ENCODE measurements around the gene OR1F1.
"Not testable (repeated sequence)": the region's sequence is repeated elsewhere in the genome, so short reads cannot be mapped to it uniquely, and the experiment has no call there.

Gene OR1F1

GRCh38 chr16:3187798-3188674, at the start of gene OR1F1:
OR1F1 (plus strand) TSS chr16:3188204.
- no peak within 1 kb of the TSS for H3K27ac ChIP-seq (ENCODE audit: low read length)
- no peaks in the 10 kb centered on the region for H3K36me3 ChIP-seq (ENCODE audit: control insufficient read depth in 1 of 2, insufficient read depth in 2 of 2, low read length in 2 of 2)
- H3K4me1 ChIP-seq (ENCODE audit: control insufficient read depth in 1 of 2, insufficient read depth in 2 of 2, low read length in 2 of 2) = peaks cover 0 to 26% of the 10 kb centered on the region in 2 donors
- H3K27me3 ChIP-seq (ENCODE audit: low read depth, low read length) = peaks cover 71% of the 10 kb centered on the region
- no peaks in the 10 kb centered on the region for H3K9me3 ChIP-seq (ENCODE audit: control insufficient read depth in 1 of 2, low read length in 2 of 2)
- peak within 1 kb of the TSS in 1 of 2 donors; percentile 35 for H3K4me3 ChIP-seq (ENCODE audit: low read depth in 1 of 2, low read length in 2 of 2)

- no peak overlapping the region for H3K4me3 ChIP-seq (ENCODE audit: low read depth in 1 of 2, low read length in 2 of 2)
- peaks cover 0 to 50% of the 10 kb centered on the region in 2 donors for H3K36me3 ChIP-seq (ENCODE audit: control insufficient read depth in 1 of 2, insufficient read depth in 2 of 2, low read length in 2 of 2)
- H3K9me3 ChIP-seq (ENCODE audit: control insufficient read depth in 1 of 2, low read length in 2 of 2) = no peaks in the 10 kb centered on the region
- no peaks in the 10 kb centered on the region for H3K27me3 ChIP-seq (ENCODE audit: low read depth, low read length)
- H3K27ac ChIP-seq (ENCODE audit: low read length) = no peak overlapping the region
- peaks cover 4 to 14% of the 10 kb centered on the region in 2 donors for H3K4me1 ChIP-seq (ENCODE audit: control insufficient read depth in 1 of 2, insufficient read depth in 2 of 2, low read length in 2 of 2)
Measured at GRCh38 chr16:3138342-3138741, 49.7 kb upstream of the OR1F1 start.

- Histone ChIP-seq H3K4me1 (ENCODE audit: control insufficient read depth in 1 of 2, insufficient read depth in 2 of 2, low read length in 2 of 2) (peaks cover 4 to 10% of the 10 kb centered on the region in 2 donors), H3K27ac (ENCODE audit: low read length) (no peak overlapping the region), H3K27me3 (ENCODE audit: low read depth, low read length) (no peaks in the 10 kb centered on the region), H3K9me3 (ENCODE audit: control insufficient read depth in 1 of 2, low read length in 2 of 2) (no peaks in the 10 kb centered on the region), H3K36me3 (ENCODE audit: control insufficient read depth in 1 of 2, insufficient read depth in 2 of 2, low read length in 2 of 2) (peaks cover 0 to 50% of the 10 kb centered on the region in 2 donors), H3K4me3 (ENCODE audit: low read depth in 1 of 2, low read length in 2 of 2) (no peak overlapping the region)
Measured at GRCh38 chr16:3138823-3139426, 49.1 kb upstream of the OR1F1 start.

- peaks cover 0 to 50% of the 10 kb centered on the region in 2 donors for H3K36me3 ChIP-seq (ENCODE audit: control insufficient read depth in 1 of 2, insufficient read depth in 2 of 2, low read length in 2 of 2)
- H3K4me3 ChIP-seq (ENCODE audit: low read depth in 1 of 2, low read length in 2 of 2); H3K4me1 ChIP-seq (ENCODE audit: control insufficient read depth in 1 of 2, insufficient read depth in 2 of 2, low read length in 2 of 2); H3K27ac ChIP-seq (ENCODE audit: low read length); H3K9me3 ChIP-seq (ENCODE audit: control insufficient read depth in 1 of 2, low read length in 2 of 2); H3K27me3 ChIP-seq (ENCODE audit: low read depth, low read length): not testable (repeated sequence)
Measured at GRCh38 chr16:3139561-3139960, 48.4 kb upstream of the OR1F1 start.

DNA sequence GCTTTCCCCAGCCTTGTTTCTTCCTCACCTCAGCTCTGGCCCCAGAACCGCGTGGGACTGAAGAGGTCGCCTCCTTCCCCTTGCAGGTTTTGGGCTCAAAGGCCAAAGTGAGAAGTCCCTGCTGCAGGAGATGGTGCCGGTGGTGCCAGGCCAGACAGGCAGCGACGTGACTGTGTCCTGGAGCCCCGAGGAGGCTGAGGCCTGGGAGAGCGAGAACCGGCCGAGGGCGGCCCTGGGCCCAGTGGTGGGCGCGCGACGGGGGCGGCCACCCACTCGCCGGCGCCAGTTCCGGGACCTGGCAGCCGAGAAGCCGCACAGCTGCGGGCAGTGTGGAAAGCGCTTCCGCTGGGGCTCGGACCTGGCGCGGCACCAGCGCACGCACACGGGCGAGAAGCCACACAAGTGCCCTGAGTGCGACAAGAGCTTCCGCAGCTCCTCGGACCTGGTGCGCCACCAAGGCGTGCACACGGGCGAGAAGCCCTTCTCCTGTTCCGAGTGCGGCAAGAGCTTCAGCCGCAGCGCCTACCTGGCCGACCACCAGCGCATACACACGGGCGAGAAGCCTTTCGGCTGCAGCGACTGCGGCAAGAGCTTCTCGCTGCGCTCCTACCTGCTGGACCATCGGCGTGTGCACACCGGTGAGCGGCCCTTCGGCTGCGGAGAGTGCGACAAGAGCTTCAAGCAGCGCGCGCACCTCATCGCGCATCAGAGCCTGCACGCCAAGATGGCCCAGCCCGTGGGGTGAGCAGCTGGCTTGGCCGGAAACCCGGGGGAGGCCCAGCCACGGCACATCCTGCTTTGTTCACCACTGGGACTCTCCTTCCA, 47.2 kb upstream of the OR1F1 start:
- Histone ChIP-seq H3K4me3 (ENCODE audit: low read depth in 1 of 2, low read length in 2 of 2) (no peak overlapping the region), H3K27me3 (ENCODE audit: low read depth, low read length) (no peaks in the 10 kb centered on the region), H3K4me1 (ENCODE audit: control insufficient read depth in 1 of 2, insufficient read depth in 2 of 2, low read length in 2 of 2) (peaks cover 4 to 5% of the 10 kb centered on the region in 2 donors), H3K36me3 (ENCODE audit: control insufficient read depth in 1 of 2, insufficient read depth in 2 of 2, low read length in 2 of 2) (peaks cover 0 to 50% of the 10 kb centered on the region in 2 donors), H3K9me3 (ENCODE audit: control insufficient read depth in 1 of 2, low read length in 2 of 2) (no peaks in the 10 kb centered on the region), H3K27ac (ENCODE audit: low read length) (no peak overlapping the region)

DNA sequence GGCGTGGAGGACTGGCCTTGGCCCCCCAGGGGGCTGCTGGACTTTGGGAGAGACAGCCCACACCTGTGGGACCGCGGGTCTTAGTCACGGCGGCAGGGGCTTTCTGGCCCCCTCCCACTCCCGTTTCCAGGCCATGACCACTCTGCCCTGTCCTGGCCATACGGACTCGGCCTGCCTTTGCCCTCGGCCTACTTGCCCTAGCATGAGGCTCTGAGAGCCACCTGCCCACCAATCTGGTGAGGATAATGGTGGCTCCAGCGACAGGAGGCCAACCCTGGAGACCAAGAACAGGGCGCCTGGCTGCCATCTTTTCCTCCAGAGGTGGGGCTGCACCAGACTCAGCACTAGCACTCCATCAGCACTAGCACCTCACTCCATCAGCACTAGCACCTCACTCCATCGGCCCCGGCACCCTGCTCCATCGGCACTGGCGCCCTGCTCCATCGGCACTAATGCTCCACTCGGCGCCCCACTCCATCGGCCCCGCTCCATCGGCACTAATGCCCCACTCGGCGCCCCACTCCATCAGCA, 46.2 kb upstream of the OR1F1 start:
- Histone ChIP-seq H3K9me3 (ENCODE audit: control insufficient read depth in 1 of 2, low read length in 2 of 2) (no peaks in the 10 kb centered on the region), H3K36me3 (ENCODE audit: control insufficient read depth in 1 of 2, insufficient read depth in 2 of 2, low read length in 2 of 2) (peaks cover 0 to 50% of the 10 kb centered on the region in 2 donors), H3K27me3 (ENCODE audit: low read depth, low read length) (no peaks in the 10 kb centered on the region), H3K4me1 (ENCODE audit: control insufficient read depth in 1 of 2, insufficient read depth in 2 of 2, low read length in 2 of 2) (no peaks in the 10 kb centered on the region), H3K27ac (ENCODE audit: low read length) (no peak overlapping the region), H3K4me3 (ENCODE audit: low read depth in 1 of 2, low read length in 2 of 2) (no peak overlapping the region)

DNA sequence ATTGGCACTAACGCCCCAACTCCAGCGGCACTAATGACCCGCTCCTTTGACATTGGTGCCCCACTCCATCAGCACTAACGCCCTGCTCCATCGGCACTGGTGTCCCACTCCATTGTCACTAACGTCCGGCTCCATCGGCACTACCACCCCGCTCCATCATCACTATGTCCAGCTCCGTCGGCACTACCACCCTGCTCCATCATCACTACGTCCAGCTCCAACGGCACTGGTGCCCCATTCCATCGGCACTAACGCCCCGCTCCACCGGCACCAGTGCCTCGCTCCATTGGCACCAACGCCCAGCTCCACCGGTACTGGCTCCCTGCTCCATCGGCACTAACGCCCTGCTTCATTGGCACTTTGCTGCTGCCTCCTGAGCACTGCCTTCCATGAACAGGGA, 45.7 kb upstream of the OR1F1 start:
- Histone ChIP-seq H3K36me3 (ENCODE audit: control insufficient read depth in 1 of 2, insufficient read depth in 2 of 2, low read length in 2 of 2) (peaks cover 0 to 50% of the 10 kb centered on the region in 2 donors), H3K4me3 (ENCODE audit: low read depth in 1 of 2, low read length in 2 of 2) (no peak overlapping the region), H3K27ac (ENCODE audit: low read length) (no peak overlapping the region)

DNA sequence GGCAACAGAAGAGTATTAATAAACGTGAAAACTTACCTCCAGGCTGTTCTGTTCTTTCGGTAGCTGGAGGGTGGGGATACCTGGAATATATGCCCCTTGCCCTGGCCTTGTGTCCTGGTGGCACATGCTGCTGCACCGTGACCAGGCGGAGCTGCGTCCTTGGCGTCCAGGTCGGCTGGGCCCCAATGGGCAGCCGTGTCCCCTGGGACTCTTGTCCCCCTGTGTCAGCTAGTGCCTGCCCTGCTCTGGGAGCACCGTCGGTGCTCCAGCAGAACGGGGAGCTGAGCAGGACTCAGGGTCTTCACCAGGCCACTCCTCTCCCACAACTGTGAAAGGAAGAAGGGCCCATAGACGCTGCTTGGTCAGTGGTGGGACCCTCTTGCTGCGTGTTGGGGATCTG, 45.2 kb upstream of the OR1F1 start:
- no peak overlapping the region for H3K27ac ChIP-seq (ENCODE audit: low read length)
- H3K9me3 ChIP-seq (ENCODE audit: control insufficient read depth in 1 of 2, low read length in 2 of 2) = no peaks in the 10 kb centered on the region
- no peak overlapping the region for H3K4me3 ChIP-seq (ENCODE audit: low read depth in 1 of 2, low read length in 2 of 2)
- no peaks in the 10 kb centered on the region for H3K4me1 ChIP-seq (ENCODE audit: control insufficient read depth in 1 of 2, insufficient read depth in 2 of 2, low read length in 2 of 2)
- H3K36me3 ChIP-seq (ENCODE audit: control insufficient read depth in 1 of 2, insufficient read depth in 2 of 2, low read length in 2 of 2) = peaks cover 0 to 49% of the 10 kb centered on the region in 2 donors
- H3K27me3 ChIP-seq (ENCODE audit: low read depth, low read length) = no peaks in the 10 kb centered on the region

More for the DNA sequence above, 45.7 kb upstream of the OR1F1 start:
- H3K9me3 ChIP-seq (ENCODE audit: control insufficient read depth in 1 of 2, low read length in 2 of 2) = no peaks in the 10 kb centered on the region
- no peaks in the 10 kb centered on the region for H3K27me3 ChIP-seq (ENCODE audit: low read depth, low read length)
- no peaks in the 10 kb centered on the region for H3K4me1 ChIP-seq (ENCODE audit: control insufficient read depth in 1 of 2, insufficient read depth in 2 of 2, low read length in 2 of 2)

DNA sequence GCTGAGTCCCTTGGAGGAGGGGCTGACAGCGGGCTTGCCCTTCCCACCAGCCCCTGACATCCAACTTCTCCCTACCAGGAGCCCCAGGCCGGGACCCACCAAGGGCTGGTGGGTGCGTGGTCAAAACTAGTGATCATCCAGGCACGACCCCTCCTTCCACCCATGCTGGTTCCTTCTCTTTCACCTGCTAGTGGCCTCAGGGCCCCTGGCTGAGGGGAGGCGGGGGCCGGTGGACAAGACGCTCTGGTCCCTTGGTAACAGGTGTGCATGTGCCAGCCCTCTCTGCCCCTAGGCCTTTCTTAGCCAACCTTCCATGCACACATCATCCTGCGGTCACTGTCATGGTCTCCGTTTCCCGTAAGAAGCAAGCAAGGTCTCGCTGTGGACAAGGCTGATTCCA, 44.8 kb upstream of the OR1F1 start:
- Histone ChIP-seq H3K36me3 (ENCODE audit: control insufficient read depth in 1 of 2, insufficient read depth in 2 of 2, low read length in 2 of 2) (peaks cover 0 to 45% of the 10 kb centered on the region in 2 donors), H3K4me3 (ENCODE audit: low read depth in 1 of 2, low read length in 2 of 2) (no peak overlapping the region), H3K4me1 (ENCODE audit: control insufficient read depth in 1 of 2, insufficient read depth in 2 of 2, low read length in 2 of 2) (no peaks in the 10 kb centered on the region)

DNA sequence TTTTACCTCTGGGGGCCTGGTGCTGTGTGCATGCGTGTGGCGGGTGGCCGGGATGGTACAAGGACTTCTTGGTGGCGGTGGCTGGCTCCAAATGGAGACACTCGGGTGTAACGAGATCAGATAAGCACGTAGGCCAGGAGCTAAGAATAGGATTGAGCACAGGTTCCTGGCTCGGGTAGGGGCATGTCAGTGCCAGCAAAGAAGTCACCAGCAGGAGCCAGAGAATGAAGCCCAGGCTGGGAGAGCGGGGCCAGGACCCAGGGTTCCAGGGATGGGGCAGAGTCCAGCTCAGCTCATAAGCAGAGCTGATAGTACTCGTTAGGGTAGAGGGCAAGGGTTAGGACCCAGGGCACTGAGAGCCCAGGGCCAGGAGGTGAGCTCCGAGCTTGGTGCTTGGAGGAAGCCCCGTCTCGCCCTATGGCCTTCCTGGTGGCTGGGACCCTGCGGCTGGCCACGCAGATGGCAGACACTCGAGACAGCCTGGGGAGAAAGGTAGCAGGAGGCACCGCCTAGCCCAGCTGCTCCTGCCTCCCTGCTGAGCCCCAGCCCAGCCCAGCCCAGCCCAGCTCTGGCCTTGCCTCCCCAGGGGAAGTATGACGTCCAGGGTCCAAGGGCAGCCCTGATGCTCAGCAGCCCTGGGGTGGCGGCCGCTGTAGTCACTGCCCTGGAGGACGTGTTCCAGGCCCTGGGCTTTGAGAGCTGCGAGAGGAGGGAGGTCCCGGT, 44.2 kb upstream of the OR1F1 start:
- H3K27me3 ChIP-seq (ENCODE audit: low read depth, low read length) = no peaks in the 10 kb centered on the region
- H3K27ac ChIP-seq (ENCODE audit: low read length) = no peak overlapping the region
- H3K4me3 ChIP-seq (ENCODE audit: low read depth in 1 of 2, low read length in 2 of 2) = no peak overlapping the region

More for the DNA sequence above, 44.8 kb upstream of the OR1F1 start:
- H3K27ac ChIP-seq (ENCODE audit: low read length) = no peak overlapping the region
- no peaks in the 10 kb centered on the region for H3K27me3 ChIP-seq (ENCODE audit: low read depth, low read length)
- H3K9me3 ChIP-seq (ENCODE audit: control insufficient read depth in 1 of 2, low read length in 2 of 2) = no peaks in the 10 kb centered on the region

More for the DNA sequence above, 44.2 kb upstream of the OR1F1 start:
- peaks cover 0 to 40% of the 10 kb centered on the region in 2 donors for H3K36me3 ChIP-seq (ENCODE audit: control insufficient read depth in 1 of 2, insufficient read depth in 2 of 2, low read length in 2 of 2)
- no peaks in the 10 kb centered on the region for H3K4me1 ChIP-seq (ENCODE audit: control insufficient read depth in 1 of 2, insufficient read depth in 2 of 2, low read length in 2 of 2)
- H3K9me3 ChIP-seq (ENCODE audit: control insufficient read depth in 1 of 2, low read length in 2 of 2) = no peaks in the 10 kb centered on the region

All from muscle layer of duodenum (tissue), 2 donors.